GM12878 (cell line): Measurements from ENCODE around the gene TMEM186.

Experiments
- CTCF ChIP-seq, 3 experiments: IDR thresholded peaks in 2 of 3; conservative IDR thresholded peaks in 1 of 3; 2 replicates each; pipeline ENCODE4 v1.5.1; 2011; ENCODE audit warnings: low read depth in 3 of 3, low read length in 3 of 3, mild to moderate bottlenecking in 3 of 3, control low read depth in 2 of 3, moderate library complexity in 2 of 3, inconsistent platforms in 1 of 3, mixed read lengths in 1 of 3; ENCODE audit not compliant: control insufficient read depth in 2 of 3, insufficient read depth in 1 of 3; ENCODE audit errors: extremely low read depth in 1 of 3
- E2F4 ChIP-seq: IDR thresholded peaks from 2 replicates; pipeline ENCODE4 v1.6.1; 2012; ENCODE audit warnings: low read depth, low read length, improper control_type of control experiment
- GABPA ChIP-seq: IDR thresholded peaks from 2 replicates; pipeline ENCODE4 v1.6.1; 2014; ENCODE audit warnings: antibody characterized with exemption, low read depth, mild to moderate bottlenecking, inconsistent platforms
- IRF3 ChIP-seq: fragments of 450-650 bp; IDR thresholded peaks from 2 replicates; pipeline ENCODE4 v1.6.1; 2014; ENCODE audit warnings: mild to moderate bottlenecking
- POLR2A ChIP-seq: IDR thresholded peaks from 2 replicates; pipeline ENCODE4 v1.6.1; 2011; ENCODE audit warnings: low read depth, mild to moderate bottlenecking, low read length
- SUPT20H ChIP-seq: IDR thresholded peaks from 2 replicates; pipeline ENCODE4 v1.6.1; 2011; ENCODE audit warnings: low read depth, mild to moderate bottlenecking, low read length, moderate library complexity, borderline replicate concordance; ENCODE audit not compliant: control insufficient read depth
- TCF3 ChIP-seq: IDR thresholded peaks from 2 replicates; pipeline ENCODE4 v1.6.1; 2012; ENCODE audit warnings: low read depth, mild to moderate bottlenecking, low read length, borderline replicate concordance; ENCODE audit not compliant: insufficient read depth

GRCh38 chr16:8795818-8796217 is 1.6 kb downstream of the TMEM186 start:
- TF ChIP-seq SUPT20H (no peak), POLR2A (no peak), GABPA (no peak), CTCF (IDR thresholded peaks at IDR 0.05 in 2 of 3, conservative IDR thresholded peaks at IDR 0.05 in 1 of 3; ENCODE audit: control insufficient read depth in 2 of 3, extremely low read depth in 1 of 3, insufficient read depth in 1 of 3, low read depth in 3 of 3, low read length in 3 of 3) (no peak), TCF3 (no peak), E2F4 (no peak), IRF3 (no peak)
